HG02642 (cell line): ENCODE measurements around the gene HSD17B11.
"Not testable (repeated sequence)": the region's sequence is repeated elsewhere in the genome, so short reads cannot be mapped to it uniquely, and the experiment has no call there.

Source experiments
- ATAC-seq: cut with Tn5 transposase; IDR thresholded peaks from one replicate; pipeline ENCODE4 v1.9.1; 2021; ENCODE audit warnings: mild to moderate bottlenecking; ENCODE audit not compliant: unreplicated experiment, poor library complexity

HSD17B11 gene, protein sequence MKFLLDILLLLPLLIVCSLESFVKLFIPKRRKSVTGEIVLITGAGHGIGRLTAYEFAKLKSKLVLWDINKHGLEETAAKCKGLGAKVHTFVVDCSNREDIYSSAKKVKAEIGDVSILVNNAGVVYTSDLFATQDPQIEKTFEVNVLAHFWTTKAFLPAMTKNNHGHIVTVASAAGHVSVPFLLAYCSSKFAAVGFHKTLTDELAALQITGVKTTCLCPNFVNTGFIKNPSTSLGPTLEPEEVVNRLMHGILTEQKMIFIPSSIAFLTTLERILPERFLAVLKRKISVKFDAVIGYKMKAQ

GRCh38 chr4:87390891-87391575, at the start of gene HSD17B11:
Gene HSD17B11 (minus strand): TSS chr4:87391188. CDS start chr4:87391070, 118 bp downstream.
- ATAC-seq, result peak; percentile 100

GRCh38 chr4:87433342-87433741, 42.4 kb upstream of the HSD17B11 start:
- ATAC-seq, result no peak

DNA sequence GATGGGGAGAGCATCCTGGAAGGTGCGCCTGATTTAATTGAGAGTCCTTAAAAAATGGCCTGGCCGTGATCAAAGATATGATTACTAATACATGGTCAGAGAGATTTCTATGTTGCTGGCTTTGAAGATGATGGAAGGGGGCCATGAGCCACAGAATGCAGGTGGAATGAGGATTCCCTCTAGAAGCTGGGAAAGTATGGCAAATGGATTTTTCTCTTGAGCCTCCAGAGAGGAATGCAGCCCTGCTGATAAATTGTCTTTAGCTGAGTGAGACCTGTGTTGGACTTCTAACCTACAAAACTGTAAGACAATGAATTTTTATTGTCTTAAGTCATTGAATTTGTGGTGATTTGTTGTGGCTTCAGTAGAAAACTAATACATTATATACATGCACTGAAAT, 39.0 kb upstream of the HSD17B11 start:
- ATAC-seq, result no peak

DNA sequence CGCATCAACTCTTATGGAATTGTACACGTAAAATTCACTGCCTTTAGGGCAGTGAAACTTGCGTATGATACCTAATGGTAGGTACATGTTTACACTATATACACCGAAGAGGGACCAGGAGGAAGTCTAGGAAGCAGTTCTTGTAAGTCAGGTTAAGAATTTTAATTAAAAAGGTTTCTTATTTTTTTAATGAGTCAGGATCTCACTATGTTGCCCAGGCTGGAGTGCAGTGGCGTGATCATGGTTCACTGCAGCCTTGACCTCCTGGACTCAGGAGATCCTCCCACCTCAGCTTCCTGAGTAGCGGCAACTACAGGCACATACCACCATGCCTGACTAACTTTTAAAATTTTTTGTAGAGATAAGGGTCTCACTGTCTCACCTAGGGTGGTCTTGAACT, 38.0 kb upstream of the HSD17B11 start:
- ATAC-seq, result no peak

DNA sequence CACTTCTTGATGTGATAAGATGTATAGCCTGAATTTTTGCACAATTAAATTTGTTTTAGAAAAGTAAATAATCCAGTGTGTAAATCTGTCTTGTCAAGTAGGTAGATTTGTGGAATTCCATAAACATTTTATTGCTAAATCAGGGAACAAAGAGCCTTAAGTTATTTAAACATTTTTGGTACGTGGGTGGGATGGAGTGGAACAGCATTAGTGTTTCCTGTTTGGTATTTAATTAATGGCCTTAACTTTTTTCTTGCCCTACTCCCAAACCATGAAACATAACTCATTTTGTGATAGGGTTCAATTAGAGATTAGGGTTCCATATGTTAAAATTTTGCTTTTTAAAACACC, 36.5 kb upstream of the HSD17B11 start:
- no peak for ATAC-seq

- ATAC-seq, result no peak
Observed at GRCh38 chr4:87426865-87427517, 36.0 kb upstream of the HSD17B11 start.

- ATAC-seq, result no peak
Observed at GRCh38 chr4:87425711-87426110, 34.7 kb upstream of the HSD17B11 start.

GRCh38 chr4:87424099-87424543, 33.1 kb upstream of the HSD17B11 start:
- ATAC-seq, result not testable (repeated sequence)

DNA sequence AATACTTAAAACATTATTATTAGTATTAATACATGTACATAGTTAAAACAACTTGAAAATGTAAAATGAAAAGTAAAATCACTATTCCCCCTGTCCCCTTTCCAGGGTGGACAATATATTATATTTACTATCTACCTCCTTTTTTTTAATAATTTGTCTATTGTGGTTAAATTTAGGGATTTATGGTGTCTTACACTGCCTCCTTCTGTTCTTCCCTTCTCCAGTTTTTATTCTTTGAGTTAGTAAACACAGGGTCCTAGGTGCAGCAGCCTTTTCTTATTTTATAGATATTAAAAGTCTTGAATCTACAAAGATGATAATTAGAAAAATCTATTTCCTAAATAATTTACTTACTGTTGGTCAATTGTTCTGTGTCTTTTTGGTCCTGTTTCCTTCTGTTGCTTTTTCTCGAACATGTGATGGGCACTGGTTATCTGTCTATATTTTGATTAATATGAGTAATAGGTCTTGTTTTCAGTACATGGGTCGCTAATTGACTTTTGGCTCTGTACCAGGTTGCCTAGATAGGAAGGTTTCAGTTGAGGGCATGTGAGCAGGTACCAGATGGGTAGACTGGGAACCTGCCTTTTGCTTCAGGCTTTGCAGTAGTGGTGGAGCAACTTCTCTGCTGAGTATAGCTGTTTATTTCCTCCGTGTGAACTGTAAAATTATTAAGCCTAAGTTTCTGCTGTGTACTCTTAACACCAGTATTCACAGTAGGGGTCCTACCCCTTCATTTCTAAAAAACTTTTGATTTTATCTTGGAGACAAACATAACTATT, 32.5 kb upstream of the HSD17B11 start:
- no peak for ATAC-seq

- ATAC-seq, result peak; percentile 88
Observed at GRCh38 chr4:87422104-87423052, 31.4 kb upstream of the HSD17B11 start, which contains the start of gene NUDT9. Gene NUDT9 (plus strand): TSS chr4:87422573. CDS start chr4:87422906, 333 bp downstream.

DNA sequence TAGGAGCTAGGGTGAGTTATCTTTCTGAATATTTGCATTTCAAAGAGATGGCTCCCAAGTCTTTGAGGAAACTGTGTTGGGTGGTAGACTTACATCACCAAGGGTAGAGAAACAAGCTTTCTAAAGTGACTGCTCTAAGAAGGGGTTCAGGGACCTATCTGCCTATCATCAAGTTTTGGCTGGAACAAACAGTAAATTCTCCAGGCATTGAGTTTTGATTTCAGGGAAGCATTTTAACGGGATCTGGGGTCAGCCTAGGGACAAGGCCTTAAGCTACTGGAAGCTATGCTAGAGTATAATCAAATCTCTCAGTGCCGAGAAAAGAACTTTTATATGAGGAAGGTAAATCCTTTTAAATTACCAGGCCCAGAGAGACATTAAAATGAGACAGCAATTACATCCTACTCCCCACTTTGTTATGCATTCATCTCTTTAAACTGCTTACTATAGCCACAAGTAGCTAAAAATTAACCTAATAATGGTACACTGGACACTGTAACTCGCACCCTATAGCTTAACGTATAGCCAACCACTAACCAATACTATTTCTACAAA, 29.4 kb upstream of the HSD17B11 start:
- no peak for ATAC-seq

GRCh38 chr4:87419578-87420249, 28.7 kb upstream of the HSD17B11 start:
- ATAC-seq, result no peak

DNA sequence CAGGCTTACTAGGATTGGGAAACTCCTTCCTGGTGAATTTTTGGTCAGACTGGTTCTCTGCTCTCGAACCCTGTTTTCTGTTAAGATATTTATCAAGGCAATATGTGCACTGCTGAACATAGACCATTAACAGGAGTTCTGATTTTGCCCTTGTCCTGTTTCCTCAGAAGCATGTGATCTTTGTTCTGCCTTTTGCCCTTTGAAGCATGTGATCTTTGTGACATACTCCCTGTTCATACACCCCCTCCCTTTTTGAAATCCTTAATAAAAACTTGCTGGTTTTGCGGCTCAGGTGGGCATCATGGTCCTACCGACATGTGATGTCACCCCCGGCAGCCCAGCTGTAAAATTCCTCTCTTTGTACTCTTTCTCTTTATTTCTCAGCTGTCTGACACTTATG, 27.4 kb upstream of the HSD17B11 start:
- ATAC-seq, result not testable (repeated sequence)

DNA sequence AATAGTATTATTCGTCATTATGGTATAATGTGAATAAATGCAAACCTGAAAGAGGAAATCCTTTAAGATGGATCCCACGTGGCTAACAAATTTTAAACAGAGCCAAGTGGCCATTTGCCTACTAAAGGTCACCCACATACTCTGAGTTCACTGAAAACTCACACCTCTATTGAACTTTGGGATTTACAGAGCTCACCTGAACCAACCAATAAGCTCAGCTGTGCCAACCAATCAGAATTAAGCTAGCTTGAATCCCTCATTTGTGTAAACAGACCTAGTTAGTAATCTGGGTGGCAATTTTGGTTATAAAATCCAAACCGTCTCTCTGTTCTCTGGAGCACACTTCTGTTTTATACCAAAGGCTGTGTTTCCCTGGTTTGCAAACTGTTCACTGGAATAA, 26.0 kb upstream of the HSD17B11 start:
- no peak for ATAC-seq

GRCh38 chr4:87414816-87415215, 23.8 kb upstream of the HSD17B11 start:
- ATAC-seq, result no peak

GRCh38 chr4:87410679-87411078, 19.7 kb upstream of the HSD17B11 start:
- no peak for ATAC-seq

DNA sequence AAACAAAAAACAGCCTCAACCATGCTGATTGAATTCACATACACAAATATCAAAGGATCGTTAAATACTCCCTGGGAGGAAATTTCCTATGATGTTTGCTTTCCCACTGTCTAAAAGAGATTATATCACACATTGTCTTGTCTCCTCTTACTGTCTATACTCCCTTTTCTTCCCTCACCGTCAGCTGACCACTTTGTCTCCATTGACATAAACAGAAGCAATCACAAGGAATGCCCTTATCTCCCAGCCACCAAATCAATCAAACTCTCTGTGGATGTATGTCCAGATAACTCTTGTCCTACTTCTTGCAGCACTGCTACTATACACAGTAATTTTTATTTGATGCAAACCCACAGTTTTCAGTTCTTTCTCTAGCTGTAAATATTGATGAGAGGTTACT, 19.2 kb upstream of the HSD17B11 start:
- no peak for ATAC-seq

GRCh38 chr4:87409420-87409939, 18.5 kb upstream of the HSD17B11 start:
- no peak for ATAC-seq
